Endometrium (tissue), 2 donors: ENCODE measurements around the gene CRABP1.
"Not testable (repeated sequence)": the region's sequence is repeated elsewhere in the genome, so short reads cannot be mapped to it uniquely, and the experiment has no call there.

Experiments
- FAIRE-seq: peaks from 2 replicates; lab custom pipeline; 2012; peaks lifted over from hg19 to GRCh38; lab: Jason Lieb, UNC
- donor health status: control.
- donor health status: control.

Gene CRABP1

DNA sequence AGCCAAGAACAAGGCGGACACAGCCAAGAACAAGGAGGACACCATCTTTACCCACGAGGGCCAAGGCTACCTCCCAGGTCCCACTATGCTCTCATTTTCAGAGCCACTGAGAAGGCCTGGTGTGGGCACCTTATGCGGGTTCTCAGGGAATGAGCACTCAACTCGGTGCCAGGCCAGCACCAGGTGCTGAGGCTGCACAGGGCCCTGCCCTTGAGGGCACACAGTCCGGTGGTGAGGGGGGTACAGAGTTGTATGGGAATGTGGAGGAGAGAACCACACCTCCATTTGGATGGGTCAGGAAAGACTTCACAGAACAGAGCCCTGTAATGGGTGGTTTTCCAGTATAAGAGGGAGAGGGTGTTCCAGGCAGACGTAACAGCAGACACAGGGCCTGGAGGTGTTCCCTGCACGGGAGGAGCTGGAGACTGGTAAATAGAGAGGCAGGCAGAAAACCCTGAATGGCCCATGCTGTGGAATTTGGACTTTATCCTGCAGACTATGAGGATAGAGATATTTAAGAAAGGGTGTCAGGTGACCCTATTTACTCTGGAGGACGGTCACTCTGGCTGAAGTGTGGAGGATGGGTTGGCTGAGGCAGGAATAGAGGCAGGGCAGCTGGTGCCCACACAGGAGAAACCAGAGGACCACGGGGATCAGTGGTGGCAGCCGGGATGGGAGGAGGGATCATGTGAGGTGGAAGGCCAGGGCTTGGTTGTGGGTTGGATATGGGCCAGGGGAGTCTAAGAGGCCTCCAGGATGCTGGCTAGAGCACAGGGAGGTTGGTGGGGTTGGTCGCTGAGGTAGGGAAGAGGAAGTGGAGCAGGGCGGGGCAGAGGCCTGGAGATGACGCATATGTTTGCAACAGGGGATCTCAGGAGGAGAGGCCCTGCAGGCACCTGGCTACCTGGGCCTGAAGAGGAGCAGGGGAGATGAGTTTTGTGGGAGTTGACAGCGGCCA is 34.6 kb downstream of the CRABP1 start:
- no peak for FAIRE-seq

DNA sequence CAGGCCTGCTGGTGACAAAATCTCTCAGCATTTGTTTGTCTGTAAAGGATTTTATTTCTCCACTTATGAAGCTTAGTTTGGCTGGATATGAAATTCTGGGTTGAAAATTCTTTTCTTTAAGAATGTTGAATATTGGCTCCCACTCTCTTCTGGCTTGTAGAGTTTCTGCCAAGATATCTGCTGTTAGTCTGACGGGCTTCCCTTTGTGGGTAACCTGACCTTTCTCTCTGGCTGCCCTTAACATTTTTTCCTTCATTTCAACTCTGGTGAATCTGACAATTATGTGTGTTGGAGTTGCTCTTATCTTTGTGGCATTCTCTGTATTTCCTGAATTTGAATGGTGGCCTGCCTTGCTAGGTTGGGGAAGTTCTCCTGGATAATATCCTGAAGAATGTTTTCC is 40.0 kb downstream of the CRABP1 start:
- FAIRE-seq, result not testable (repeated sequence)

DNA sequence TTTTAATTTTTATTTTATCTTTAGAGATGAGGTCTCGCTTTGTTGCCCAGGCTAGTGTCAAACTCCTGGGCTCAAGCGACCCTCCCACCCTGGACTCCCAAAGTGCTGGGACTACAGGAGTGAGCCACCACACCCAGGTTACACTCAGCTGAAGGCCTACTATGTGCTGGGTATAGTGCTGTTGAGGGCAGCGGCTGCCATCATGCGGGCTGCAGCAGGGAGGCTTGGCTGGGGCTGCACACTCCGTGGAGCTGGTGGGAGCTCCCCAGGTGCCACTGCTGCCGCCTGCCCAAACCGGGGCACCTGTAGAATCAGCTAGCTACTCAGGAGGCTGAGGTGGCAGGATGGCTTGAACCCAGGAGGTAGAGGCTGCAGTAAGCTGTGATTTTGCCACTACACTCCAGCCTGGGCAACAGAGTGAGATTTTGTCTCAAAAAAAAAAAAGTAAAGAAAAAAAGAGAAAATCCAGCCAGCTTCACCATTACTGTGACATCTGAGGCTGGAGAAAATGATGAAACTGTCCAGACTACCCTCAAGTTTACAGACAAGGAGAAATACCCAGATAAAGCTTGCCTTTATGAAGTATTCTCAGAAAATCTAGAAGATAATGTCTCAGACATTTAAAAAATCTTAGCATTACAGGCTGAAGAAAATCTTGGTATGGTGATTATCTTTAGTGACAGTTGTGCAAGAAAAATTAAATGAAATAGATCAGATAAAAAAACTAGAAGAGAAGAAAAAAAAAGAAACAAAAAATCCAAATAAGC is 42.1 kb downstream of the CRABP1 start:
- FAIRE-seq, result no peak

DNA sequence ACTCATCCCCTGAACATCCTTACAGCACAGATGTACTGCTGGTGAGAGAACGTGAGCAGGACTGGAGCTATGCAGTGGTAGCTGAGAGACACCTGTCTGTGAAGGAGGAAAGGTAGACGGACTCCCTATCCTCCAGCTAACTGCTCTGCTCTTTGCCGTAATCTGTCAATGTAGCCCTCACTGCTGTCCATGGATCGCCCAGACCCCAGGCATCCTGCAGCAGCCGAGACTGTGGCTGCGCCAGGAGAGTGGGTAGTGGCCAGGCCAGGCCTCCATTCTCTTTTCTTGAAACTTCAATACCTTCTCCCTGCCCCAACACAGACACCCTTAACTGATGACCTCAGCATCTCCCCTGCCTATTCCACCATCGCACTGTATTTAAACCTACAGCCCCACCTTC is 44.5 kb downstream of the CRABP1 start:
- FAIRE-seq, result no peak

DNA sequence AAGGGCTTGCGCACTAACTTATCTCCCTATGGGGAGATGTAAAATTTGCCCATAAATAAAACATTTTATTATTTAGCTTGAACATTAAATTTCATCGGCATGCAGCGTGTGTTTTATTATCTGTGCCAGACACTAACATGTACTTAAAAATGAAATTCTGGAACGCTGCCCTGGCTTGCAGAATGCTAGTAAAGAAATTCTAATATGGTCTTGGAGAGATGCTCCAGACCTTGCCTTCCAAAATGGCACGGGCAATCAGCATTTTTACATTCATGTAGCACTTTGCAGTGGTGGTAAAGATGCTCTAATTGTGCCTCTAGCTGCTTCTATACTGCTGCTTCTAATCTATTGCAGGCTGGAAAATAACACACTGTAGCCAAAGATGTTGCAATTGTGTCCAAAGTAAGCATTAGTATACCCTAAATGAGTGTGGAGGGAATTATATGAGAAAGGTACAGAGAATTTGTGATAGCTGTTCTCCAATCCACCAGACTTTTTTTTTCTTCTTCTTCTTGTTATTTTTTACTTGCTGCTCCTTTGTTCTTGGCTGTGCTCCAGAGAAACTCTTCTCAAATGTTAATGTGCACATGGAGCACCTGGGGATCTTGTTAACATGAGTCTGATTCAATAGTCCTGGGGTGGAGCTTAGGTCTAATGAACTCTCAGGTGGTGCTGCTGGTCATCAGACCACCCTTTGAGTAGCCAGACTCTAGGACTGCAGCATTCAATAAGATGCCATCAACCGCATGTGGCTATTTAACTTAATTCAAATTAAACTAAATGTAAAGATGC is 47.3 kb downstream of the CRABP1 start:
- FAIRE-seq, result no peak

DNA sequence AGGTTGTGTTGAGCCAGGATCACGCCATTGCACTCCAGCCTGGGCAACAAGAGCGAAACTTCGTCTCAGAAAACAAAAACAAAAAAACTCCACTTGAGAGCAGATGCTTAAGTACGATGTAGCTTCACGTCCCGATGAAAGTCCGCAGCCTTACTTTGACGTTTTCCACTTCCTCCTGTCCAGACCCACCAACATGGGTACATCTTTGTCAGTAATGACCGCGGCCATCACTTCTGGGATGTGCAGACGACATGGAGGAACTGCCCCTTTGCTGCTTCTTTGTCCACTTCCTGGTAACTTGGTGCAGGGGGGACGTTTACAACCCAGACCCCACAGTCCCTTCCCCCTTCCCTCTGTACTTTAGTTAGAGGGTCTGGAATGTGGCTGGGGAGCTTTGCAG is 48.7 kb downstream of the CRABP1 start:
- no peak for FAIRE-seq

DNA sequence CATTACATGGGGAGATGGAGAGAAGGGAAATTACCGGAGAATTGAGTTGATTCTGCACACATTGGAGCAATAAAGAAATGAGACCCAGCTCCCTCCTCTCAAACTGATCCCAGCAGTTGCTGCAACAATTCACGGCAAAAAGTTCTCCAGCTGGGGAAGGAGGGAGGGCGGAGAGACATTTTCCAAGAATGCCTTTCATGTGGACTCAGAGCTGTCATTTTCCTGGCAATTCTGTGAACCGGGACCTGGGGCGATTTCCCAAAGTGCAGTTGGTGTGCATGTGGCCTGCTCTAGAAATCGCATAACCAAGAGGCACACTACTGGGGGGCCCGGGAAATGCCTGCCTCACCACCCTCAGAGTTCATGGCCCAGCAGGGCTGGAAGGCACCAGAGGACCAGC is 49.2 kb downstream of the CRABP1 start:
- no peak for FAIRE-seq

DNA sequence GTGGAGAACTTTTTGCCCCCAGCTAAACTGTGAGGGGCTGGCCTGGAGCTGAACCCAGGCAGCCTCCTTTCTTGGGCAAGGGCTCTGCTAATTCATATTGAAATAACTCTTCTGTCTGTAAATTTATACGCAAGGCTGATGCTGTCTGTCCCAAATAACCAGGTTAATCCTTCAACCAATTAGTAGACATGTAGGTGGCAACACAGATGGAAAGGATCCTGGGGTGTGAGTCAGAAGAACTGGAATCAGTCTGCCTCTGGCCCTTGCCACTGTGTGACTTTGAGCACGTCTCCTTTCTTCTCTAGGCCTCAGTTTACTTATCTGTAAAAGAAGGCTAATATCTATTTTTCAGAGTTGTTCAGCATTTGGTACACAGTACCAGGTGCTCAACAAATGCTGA is 49.6 kb downstream of the CRABP1 start:
- no peak for FAIRE-seq

DNA sequence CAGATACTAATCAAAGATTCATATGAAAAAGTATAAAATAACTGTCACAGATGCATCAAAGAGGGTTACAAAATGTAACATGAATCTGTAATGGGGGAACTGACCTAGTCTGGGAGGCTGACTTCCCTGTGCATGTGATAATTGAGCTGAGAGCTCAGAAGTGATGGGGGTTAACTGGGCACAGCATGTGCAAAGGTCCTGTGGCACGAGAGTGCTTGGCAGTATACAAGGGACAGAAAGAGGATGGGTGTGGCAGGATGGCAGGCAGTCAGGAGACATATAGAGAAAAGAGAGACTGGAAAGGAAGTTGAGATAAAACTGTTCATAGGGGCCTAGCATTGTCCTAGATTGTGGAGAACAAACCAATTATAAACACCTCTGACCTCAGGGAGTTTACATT is 50.1 kb downstream of the CRABP1 start:
- no peak for FAIRE-seq

DNA sequence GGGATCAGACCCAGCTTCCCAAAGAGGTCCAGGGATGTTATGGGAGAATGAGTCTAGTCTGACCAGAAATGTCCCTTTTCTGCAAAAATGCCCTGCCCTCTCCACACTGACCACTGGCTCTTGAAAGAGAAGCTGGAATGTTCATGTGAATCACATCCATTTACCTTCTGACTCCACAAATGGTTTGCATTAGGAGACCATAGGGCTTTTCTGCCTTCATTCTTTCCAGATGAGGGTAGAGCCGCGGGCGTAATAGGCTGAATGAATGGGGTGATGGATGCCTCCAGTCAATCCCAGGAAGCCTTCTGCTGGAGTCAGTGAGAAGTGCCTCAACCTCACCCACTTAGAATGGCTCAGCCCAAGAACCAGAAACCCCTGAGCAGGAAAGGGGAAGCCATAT is 50.7 kb downstream of the CRABP1 start:
- no peak for FAIRE-seq

DNA sequence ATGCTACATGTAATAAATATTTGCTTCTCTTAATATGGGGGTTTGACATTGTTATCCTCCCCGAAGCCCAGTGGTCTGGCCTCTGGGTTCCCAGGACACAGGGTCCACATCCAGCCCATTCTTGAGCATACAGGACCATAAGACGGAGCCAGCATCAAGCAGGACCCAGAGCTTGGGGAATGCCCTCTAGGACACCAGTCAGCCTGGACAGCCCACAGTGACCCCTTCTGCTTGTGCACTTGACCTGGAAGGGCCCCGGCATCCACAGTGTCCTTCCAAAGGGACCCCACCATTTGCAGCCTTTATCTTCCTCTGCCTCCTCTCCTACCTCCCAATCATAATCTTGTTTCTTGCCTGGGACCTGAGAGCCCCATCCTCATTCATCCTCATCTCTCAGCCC is 51.6 kb downstream of the CRABP1 start:
- FAIRE-seq, result no peak

DNA sequence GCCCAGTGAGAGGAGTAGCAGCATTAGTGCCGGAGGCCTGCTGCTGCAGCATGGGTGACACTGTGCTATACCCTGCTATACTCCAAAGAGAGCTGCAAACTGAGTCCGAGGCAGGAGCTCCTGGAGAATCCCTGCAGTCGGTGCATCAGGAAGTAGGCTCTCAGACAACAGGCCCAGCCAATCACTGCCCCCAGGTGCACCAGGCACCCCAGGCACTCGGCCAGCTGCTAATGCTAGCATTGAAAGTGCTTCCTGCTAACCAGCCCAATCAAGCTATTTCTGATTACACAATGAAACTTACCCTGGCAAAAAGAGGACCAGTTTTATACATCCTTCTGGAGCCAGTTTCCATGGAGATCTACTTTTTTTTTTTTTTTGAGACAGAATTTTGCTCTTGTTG is 52.3 kb downstream of the CRABP1 start:
- FAIRE-seq, result no peak

DNA sequence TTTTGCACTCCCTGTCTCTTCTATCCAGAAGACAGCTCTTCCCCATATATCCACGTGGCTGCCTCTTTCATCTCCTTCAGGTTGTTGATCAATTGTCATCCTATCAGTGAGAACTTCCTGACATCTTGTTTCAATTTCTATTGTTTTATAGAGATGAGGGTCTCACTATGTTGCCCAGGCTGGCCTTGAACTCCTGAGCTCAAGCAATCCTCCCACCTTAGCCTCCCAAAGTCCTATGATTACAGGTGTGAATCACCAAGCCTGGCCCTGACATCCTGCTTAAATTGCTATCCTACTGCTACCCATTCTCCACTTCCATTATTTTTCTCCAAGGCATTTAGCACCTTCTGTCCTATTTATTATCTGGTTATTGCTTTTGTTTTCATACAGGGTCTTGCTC is 53.0 kb downstream of the CRABP1 start:
- no peak for FAIRE-seq

DNA sequence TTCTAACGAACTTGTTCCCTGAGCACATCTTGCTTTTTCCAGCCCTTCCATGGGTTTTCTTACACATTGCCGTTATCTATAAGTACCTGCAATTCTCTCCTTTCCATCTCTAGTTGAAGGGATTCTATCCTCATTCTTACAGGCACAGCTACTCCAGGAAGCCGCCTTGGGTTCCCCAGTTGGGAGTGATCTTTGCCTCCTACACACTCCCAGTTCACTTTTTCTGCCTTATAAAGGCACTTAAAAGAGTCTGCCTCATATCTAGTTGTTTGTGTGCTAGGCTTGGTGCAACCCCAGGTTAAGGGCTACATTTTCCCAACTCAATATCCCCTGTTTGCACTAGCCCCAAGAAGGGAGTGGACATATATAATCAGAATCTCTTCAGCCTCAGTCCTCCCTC is 53.9 kb downstream of the CRABP1 start:
- FAIRE-seq, result no peak

DNA sequence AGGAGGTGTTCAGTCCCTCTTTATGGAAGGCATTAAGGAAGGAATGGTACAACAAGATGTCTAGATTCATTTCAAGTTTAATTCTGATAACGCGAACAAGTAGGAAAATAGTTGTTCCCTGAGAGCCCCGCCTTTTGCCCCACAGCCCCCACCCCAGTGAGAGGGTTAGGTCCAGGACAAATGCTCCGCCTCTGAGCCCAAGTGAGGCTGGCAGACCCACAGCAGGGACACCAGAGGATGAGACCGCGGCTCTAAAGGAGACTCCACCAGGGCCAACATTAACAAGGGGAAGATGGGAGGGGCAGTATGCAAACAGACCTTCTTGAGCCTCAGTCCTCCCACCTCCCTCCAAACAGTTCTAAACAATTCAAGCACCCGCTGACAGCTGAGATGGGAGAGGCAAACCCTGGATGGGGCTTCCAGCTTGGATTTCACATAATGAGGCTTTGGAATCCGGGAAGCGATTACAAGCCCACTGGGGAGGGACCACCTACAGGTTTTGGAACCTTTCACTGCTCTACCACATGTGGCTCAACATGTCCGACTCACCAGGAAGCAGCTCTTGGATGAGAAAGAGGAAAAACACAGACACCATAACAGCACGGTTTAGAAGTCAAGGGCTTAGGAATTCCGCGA is 54.9 kb downstream of the CRABP1 start:
- FAIRE-seq, result no peak

DNA sequence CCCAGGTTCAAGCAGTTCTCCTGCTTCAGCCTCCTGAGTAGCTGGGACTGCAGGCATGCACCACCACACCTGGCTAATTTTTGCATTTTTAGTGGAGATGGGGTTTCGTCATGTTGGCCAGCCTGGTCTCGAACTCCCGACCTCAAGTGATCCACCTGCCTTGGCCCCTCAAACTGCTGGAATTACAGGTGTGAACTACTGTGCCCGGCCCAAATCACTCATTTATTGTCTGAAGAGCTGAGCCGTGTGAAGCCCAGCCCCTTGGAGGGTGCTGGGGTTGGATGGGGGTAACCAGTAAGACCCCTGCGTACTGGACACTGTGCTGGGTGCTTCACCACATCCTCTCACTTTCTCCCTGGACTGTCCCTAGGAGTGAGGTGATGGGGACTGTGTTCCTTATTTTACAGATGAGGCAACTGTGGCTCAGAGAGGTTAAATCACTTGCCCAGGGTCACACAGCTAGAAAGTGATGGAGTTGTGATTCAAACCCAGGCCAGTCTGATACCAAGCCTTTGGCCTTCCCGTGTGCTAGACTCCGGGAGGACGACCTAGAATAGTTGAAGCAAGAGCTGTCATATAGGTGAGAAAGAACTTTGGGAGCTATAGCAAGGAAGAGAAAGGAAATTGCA is 56.1 kb downstream of the CRABP1 start:
- no peak for FAIRE-seq

DNA sequence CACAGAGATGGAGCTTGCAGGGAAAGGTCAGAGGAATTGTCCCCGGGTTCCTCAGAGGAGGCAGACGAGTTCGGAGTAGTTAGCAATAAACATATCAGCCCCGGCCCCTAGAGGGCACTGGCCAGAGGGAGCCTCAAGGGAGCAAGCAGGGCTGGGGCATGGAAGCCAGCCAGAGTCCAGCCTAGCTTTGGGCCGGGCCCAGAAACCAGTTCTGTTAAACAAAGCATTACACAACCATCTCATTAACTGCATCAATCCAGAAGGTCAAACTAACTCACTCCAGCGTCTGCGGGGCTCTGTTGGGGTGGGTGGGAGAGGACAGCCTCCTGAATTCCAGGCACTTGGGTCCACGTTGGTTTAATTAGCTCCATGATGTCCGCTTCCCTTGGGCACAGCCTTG is 56.8 kb downstream of the CRABP1 start:
- no peak for FAIRE-seq

DNA sequence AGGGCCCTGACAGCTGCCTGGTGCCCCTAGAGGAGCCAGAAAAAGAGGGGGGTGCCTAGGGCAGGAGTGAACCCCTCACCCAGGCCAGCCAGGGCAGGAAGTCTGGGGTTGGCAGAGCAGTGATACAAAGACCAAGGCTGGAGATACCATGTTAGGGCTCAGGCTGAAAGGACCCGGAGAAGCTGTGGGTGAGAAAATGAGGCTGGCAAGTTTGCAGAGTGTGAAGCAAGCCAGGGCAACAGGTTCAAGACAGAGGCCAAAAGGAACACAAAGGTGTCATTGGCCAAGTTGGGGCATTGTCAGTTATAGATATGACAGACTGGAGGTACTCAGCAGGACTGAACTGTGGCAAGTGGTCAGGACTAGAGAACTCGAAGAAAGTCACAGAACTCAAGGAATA is 57.2 kb downstream of the CRABP1 start:
- FAIRE-seq, result no peak
